H1 (cell line): ENCODE results near the gene TBKBP1. TPM values are rescaled to one million over a fixed set of nuclear protein-coding genes. Genes with fewer than 3 reads are reported as not detected.

Source experiments
- CTBP2 ChIP-seq: IDR thresholded peaks from 2 replicates; pipeline ENCODE4 v1.7.0; 2011; ENCODE audit warnings: borderline replicate concordance, mild to moderate bottlenecking, moderate library complexity, mixed read lengths, low read length; ENCODE audit not compliant: insufficient read depth, insufficient read length
- JUN ChIP-seq: IDR thresholded peaks from 2 replicates; pipeline ENCODE4 v1.6.1; 2011; ENCODE audit warnings: low read depth, mild to moderate bottlenecking, improper control_type of control experiment, low read length
- KDM1A ChIP-seq: fragments of 200-600, 300-600 bp; sonication (generic); IDR thresholded peaks from 2 replicates; pipeline ENCODE4 v1.7.1; 2016; ENCODE audit warnings: mild to moderate bottlenecking, low read length, borderline replicate concordance
- POLR2A ChIP-seq, 2 experiments: IDR thresholded peaks; 1 replicate in 1 of 2; 2 replicates in 1 of 2; pipeline ENCODE4 v1.6.1; 2011; ENCODE audit warnings: low read depth in 2 of 2, low read length in 2 of 2, mild to moderate bottlenecking in 2 of 2; ENCODE audit errors: control extremely low read depth in 1 of 2
- SP1 ChIP-seq: IDR thresholded peaks from 2 replicates; pipeline ENCODE4 v1.6.1; 2011; ENCODE audit warnings: low read depth, low read length
- TAF7 ChIP-seq: optimal IDR thresholded peaks from 2 replicates; pipeline ENCODE3; 2011; ENCODE audit warnings: low read depth, mild to moderate bottlenecking, inconsistent platforms, low read length, moderate library complexity, borderline replicate concordance
- TBP ChIP-seq: IDR thresholded peaks from 2 replicates; pipeline ENCODE4 v1.6.1; 2011; ENCODE audit warnings: low read depth, low read length, improper control_type of control experiment
- polyA plus RNA-seq, 7 experiments: library from polyadenylated mRNA; depleted of rRNA in 3 of 7; stranded (reverse) in 5 of 7; unstranded in 2 of 7; fragments of >200 nt in 5 of 7; fragments of 200-250 nt in 2 of 7; gene quantifications; 1 replicate in 5 of 7; 2 replicates in 1 of 7; 4 replicates in 1 of 7; pipeline versions ENCODE4 v1.2.1 to v1.2.3, GENCODE V29; 2011 to 2013; ENCODE audit warnings: missing spikeins in 2 of 7, mixed read lengths in 2 of 7
- total RNA-seq: library from RNA; stranded (reverse); fragmentation: NEBNext Ultra II Directional; extraction: Animal tissue kit (Norgen Biotek cat#: 25700); gene quantifications from 2 replicates; pipeline ENCODE4 v1.2.1, GENCODE V29; 2021
- TF ChIP-seq, protein P1 (sequence below): fragments of 300-600 bp; sonication (generic); IDR thresholded peaks from 2 replicates; pipeline ENCODE4 v1.7.1; 2012; ENCODE audit warnings: low read length, moderate library complexity, mild to moderate bottlenecking, inconsistent platforms; ENCODE audit not compliant: insufficient replicate concordance
- TF ChIP-seq, protein P2 (sequence below): IDR thresholded peaks from 2 replicates; pipeline ENCODE4 v1.6.1; 2011; ENCODE audit warnings: low read length, improper control_type of control experiment

Gene TBKBP1
- total and polyA plus RNA-seq, 2 of the 8 experiments (the other 6 are each of a cell fraction or from before 2014, with no cell fraction given) = 6.3 to 15.1 TPM

DNA sequence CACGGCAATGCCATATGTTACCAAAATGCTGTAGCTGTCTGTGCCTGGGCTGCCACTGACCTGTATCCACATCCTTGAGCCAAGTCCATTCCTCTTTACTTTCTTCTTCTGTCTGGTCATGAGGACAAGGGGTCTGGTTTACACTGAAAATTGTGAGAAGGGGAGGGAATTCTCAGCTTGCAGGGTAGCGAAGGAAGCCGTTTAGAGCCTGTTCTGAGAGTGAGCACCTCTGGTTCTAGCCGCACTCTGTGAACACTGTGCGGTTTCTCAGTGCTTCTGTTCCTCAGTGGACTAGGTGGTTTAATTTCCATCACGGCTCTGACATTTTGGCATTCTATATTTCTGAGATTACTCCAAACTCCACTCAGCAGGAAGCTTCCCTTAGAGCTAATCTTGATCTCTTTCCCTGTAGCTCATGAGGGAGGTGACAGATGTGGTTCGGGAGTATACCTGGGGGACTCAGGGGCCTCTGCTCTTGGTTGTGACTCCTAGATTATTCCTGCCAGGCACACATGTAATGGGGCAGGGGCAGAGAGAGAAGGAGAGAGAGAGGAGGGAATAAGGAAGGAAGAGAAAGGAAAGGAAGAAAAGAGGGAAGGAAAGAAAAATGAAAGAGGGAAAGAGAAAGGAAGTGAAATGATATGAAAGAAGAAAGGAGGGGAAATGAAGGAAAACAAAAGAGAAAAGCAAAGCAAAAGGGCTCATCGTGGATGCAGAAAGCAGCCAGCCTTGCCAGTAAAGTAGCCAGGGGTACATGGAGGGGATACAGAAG lies 24.9 kb downstream of the TBKBP1 start (continued):
- TF ChIP-seq, protein P1, sequence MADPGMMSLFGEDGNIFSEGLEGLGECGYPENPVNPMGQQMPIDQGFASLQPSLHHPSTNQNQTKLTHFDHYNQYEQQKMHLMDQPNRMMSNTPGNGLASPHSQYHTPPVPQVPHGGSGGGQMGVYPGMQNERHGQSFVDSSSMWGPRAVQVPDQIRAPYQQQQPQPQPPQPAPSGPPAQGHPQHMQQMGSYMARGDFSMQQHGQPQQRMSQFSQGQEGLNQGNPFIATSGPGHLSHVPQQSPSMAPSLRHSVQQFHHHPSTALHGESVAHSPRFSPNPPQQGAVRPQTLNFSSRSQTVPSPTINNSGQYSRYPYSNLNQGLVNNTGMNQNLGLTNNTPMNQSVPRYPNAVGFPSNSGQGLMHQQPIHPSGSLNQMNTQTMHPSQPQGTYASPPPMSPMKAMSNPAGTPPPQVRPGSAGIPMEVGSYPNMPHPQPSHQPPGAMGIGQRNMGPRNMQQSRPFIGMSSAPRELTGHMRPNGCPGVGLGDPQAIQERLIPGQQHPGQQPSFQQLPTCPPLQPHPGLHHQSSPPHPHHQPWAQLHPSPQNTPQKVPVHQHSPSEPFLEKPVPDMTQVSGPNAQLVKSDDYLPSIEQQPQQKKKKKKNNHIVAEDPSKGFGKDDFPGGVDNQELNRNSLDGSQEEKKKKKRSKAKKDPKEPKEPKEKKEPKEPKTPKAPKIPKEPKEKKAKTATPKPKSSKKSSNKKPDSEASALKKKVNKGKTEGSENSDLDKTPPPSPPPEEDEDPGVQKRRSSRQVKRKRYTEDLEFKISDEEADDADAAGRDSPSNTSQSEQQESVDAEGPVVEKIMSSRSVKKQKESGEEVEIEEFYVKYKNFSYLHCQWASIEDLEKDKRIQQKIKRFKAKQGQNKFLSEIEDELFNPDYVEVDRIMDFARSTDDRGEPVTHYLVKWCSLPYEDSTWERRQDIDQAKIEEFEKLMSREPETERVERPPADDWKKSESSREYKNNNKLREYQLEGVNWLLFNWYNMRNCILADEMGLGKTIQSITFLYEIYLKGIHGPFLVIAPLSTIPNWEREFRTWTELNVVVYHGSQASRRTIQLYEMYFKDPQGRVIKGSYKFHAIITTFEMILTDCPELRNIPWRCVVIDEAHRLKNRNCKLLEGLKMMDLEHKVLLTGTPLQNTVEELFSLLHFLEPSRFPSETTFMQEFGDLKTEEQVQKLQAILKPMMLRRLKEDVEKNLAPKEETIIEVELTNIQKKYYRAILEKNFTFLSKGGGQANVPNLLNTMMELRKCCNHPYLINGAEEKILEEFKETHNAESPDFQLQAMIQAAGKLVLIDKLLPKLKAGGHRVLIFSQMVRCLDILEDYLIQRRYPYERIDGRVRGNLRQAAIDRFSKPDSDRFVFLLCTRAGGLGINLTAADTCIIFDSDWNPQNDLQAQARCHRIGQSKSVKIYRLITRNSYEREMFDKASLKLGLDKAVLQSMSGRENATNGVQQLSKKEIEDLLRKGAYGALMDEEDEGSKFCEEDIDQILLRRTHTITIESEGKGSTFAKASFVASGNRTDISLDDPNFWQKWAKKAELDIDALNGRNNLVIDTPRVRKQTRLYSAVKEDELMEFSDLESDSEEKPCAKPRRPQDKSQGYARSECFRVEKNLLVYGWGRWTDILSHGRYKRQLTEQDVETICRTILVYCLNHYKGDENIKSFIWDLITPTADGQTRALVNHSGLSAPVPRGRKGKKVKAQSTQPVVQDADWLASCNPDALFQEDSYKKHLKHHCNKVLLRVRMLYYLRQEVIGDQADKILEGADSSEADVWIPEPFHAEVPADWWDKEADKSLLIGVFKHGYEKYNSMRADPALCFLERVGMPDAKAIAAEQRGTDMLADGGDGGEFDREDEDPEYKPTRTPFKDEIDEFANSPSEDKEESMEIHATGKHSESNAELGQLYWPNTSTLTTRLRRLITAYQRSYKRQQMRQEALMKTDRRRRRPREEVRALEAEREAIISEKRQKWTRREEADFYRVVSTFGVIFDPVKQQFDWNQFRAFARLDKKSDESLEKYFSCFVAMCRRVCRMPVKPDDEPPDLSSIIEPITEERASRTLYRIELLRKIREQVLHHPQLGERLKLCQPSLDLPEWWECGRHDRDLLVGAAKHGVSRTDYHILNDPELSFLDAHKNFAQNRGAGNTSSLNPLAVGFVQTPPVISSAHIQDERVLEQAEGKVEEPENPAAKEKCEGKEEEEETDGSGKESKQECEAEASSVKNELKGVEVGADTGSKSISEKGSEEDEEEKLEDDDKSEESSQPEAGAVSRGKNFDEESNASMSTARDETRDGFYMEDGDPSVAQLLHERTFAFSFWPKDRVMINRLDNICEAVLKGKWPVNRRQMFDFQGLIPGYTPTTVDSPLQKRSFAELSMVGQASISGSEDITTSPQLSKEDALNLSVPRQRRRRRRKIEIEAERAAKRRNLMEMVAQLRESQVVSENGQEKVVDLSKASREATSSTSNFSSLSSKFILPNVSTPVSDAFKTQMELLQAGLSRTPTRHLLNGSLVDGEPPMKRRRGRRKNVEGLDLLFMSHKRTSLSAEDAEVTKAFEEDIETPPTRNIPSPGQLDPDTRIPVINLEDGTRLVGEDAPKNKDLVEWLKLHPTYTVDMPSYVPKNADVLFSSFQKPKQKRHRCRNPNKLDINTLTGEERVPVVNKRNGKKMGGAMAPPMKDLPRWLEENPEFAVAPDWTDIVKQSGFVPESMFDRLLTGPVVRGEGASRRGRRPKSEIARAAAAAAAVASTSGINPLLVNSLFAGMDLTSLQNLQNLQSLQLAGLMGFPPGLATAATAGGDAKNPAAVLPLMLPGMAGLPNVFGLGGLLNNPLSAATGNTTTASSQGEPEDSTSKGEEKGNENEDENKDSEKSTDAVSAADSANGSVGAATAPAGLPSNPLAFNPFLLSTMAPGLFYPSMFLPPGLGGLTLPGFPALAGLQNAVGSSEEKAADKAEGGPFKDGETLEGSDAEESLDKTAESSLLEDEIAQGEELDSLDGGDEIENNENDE = no peak
- no peak for TF ChIP-seq TBP
- no peak for TF ChIP-seq CTBP2
- no peak for TF ChIP-seq KDM1A
- TF ChIP-seq TAF7 = no peak
- no peak for TF ChIP-seq SP1
- TF ChIP-seq POLR2A (IDR thresholded peaks at IDR 0.05; ENCODE audit: control extremely low read depth in 1 of 2, low read depth in 2 of 2, low read length in 2 of 2) = no peak
- TF ChIP-seq, protein P2, sequence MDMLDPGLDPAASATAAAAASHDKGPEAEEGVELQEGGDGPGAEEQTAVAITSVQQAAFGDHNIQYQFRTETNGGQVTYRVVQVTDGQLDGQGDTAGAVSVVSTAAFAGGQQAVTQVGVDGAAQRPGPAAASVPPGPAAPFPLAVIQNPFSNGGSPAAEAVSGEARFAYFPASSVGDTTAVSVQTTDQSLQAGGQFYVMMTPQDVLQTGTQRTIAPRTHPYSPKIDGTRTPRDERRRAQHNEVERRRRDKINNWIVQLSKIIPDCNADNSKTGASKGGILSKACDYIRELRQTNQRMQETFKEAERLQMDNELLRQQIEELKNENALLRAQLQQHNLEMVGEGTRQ = no peak
- TF ChIP-seq JUN = no peak
